Astrocyte (in vitro differentiated cells and primary cell): ENCODE data around the gene LRRK1. TPM values are rescaled to one million over a fixed set of nuclear protein-coding genes. Genes with fewer than 3 reads are reported as not detected.

ENCODE experiments used
- DNase-seq: peaks from one replicate; pipeline ENCODE4 v3.0.0-alpha.2; 2010; ENCODE audit warnings: low read depth
- FAIRE-seq: peaks from 2 replicates; lab custom pipeline; 2011; peaks lifted over from hg19 to GRCh38; lab: Jason Lieb, UNC
- H2AFZ ChIP-seq: 2 replicates; pipeline ENCODE4 v1.6.0; 2012; ENCODE audit warnings: low read depth, low read length, inconsistent platforms
- H3K27ac ChIP-seq: 2 replicates; pipeline ENCODE4 v1.5.1; 2011; ENCODE audit warnings: low read depth, low read length, inconsistent platforms
- H3K27me3 ChIP-seq: 2 replicates; pipeline ENCODE4 v1.6.0; 2011; ENCODE audit warnings: low read length, inconsistent platforms; ENCODE audit not compliant: insufficient read depth
- H3K36me3 ChIP-seq: 2 replicates; pipeline ENCODE4 v1.5.1; 2011; ENCODE audit warnings: low read length, inconsistent platforms; ENCODE audit not compliant: insufficient read depth
- H3K4me1 ChIP-seq: 2 replicates; pipeline ENCODE4 v1.5.1; 2011; ENCODE audit warnings: low read length, inconsistent platforms; ENCODE audit not compliant: insufficient read depth
- H3K4me2 ChIP-seq: 2 replicates; pipeline ENCODE4 v1.6.0; 2012; ENCODE audit warnings: low read length, inconsistent platforms
- H3K4me3 ChIP-seq: 2 replicates; pipeline ENCODE4 v1.5.1; 2011; ENCODE audit warnings: low read depth, mild to moderate bottlenecking, low read length, inconsistent platforms; ENCODE audit not compliant: insufficient read depth
- H3K79me2 ChIP-seq: 2 replicates; pipeline ENCODE4 v1.6.0; 2012; ENCODE audit warnings: mild to moderate bottlenecking, low read length, inconsistent platforms; ENCODE audit not compliant: insufficient read depth
- H3K9ac ChIP-seq: 2 replicates; pipeline ENCODE4 v1.6.0; 2012; ENCODE audit warnings: mild to moderate bottlenecking, low read length, inconsistent platforms
- H3K9me3 ChIP-seq: 2 replicates; pipeline ENCODE4 v1.5.1; 2012; ENCODE audit warnings: low read depth, mild to moderate bottlenecking, low read length, inconsistent platforms; ENCODE audit not compliant: insufficient read depth
- H4K20me1 ChIP-seq: 2 replicates; pipeline ENCODE4 v1.6.0; 2012; ENCODE audit warnings: low read length, inconsistent platforms; ENCODE audit not compliant: insufficient read depth
- H3K27ac Mint-ChIP-seq: one replicate; pipeline ENCODE4 v1.8.0; 2021; ENCODE audit warnings: mild to moderate bottlenecking, mixed read lengths; ENCODE audit not compliant: unreplicated experiment
- H3K27me3 Mint-ChIP-seq: one replicate; pipeline ENCODE4 v1.8.0; 2021; ENCODE audit warnings: low read depth, mixed read lengths; ENCODE audit not compliant: unreplicated experiment
- H3K36me3 Mint-ChIP-seq: one replicate; pipeline ENCODE4 v1.8.0; 2021; ENCODE audit warnings: low read depth, mixed read lengths; ENCODE audit not compliant: unreplicated experiment
- H3K4me1 Mint-ChIP-seq: one replicate; pipeline ENCODE4 v1.8.0; 2021; ENCODE audit warnings: low read depth, mixed read lengths; ENCODE audit not compliant: unreplicated experiment
- H3K4me3 Mint-ChIP-seq: one replicate; pipeline ENCODE4 v1.8.0; 2021; ENCODE audit warnings: mild to moderate bottlenecking, moderate library complexity, mixed read lengths; ENCODE audit not compliant: unreplicated experiment
- H3K9me3 Mint-ChIP-seq: one replicate; pipeline ENCODE4 v1.8.0; 2021; ENCODE audit warnings: mild to moderate bottlenecking, mixed read lengths; ENCODE audit not compliant: unreplicated experiment
- CTCF ChIP-seq: IDR thresholded peaks from 2 replicates; pipeline ENCODE4 v1.5.1; 2011; ENCODE audit warnings: low read depth, mild to moderate bottlenecking, inconsistent platforms, low read length, moderate library complexity; ENCODE audit not compliant: insufficient read depth
- EZH2 ChIP-seq: IDR thresholded peaks from 2 replicates; pipeline ENCODE4 v1.6.1; 2012; ENCODE audit warnings: mild to moderate bottlenecking, low read length, inconsistent platforms; ENCODE audit not compliant: insufficient read depth
- total RNA-seq: library from RNA; stranded (reverse); gene quantifications from 2 replicates; pipeline ENCODE4 v1.2.1, GENCODE V29; 2021

LRRK1 gene
- total RNA-seq, 1 donor from 2014 or later, result 0.41 TPM

GRCh38 chr15:101107101-101107500 lies 187.9 kb downstream of the LRRK1 start:
- Mint-ChIP-seq H3K9me3 (peaks cover 7% of the 10 kb centered on the region), H3K27me3 (peaks cover 6% of the 10 kb centered on the region), H3K27ac (no peak overlapping the region), H3K36me3 (no peaks in the 10 kb centered on the region), H3K4me3 (no peak overlapping the region), H3K4me1 (peaks cover 14% of the 10 kb centered on the region)
- no peaks in the 10 kb centered on the region for H3K27me3 ChIP-seq
- FAIRE-seq (no peak), DNase-seq (no peak)
- H3K4me2 ChIP-seq, result no peak overlapping the region
- TF ChIP-seq CTCF (no peak), EZH2 (no peak)
- H3K36me3 ChIP-seq, result no peaks in the 10 kb centered on the region
- no peak overlapping the region for H3K4me3 ChIP-seq
- no peaks in the 10 kb centered on the region for H3K79me2 ChIP-seq
- no peaks in the 10 kb centered on the region for H4K20me1 ChIP-seq
- H3K9me3 ChIP-seq, result no peaks in the 10 kb centered on the region
- no peak overlapping the region for H3K9ac ChIP-seq
- no peak overlapping the region for H3K27ac ChIP-seq
- H2AFZ ChIP-seq, result no peak overlapping the region
- peaks cover 13% of the 10 kb centered on the region for H3K4me1 ChIP-seq

DNA sequence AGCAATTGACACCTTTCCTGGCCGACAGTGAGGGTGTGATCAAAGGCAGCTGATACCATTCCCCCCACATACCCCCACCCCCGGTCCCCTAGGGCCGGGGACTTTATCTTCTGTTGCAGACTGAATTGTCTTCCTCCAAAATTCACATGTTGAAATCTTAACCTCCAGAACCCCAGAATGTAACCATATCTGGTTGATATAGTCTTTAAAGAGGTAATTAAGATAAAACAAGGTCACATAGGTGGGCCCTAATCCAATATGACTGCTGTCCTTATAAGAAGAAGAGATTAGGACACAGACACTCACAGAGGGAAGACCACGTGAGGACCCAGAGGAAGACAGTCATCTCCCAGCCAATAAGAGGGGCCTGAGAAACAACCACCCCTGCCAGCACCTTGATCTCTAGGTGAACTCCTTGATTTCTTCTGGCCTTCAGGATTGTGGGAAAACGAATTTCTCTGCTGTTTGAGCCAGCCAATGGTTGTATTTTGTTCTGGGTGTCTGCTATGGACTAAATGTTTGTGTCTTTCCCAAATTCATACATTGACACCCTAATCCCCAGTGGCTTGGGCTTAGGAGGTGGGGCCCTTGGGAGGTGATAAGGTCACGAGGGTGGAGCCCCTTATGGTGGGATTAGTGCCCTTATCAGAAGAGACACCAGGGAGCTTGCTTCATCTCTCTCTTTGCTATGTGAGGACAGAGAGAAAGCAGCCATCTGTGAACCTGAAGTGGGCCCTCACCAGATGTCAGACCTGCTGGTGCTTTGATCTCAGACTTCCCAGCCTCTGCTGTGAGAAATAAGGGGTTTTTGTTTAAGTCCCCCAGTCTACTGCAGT lies 188.7 kb downstream of the LRRK1 start:
- H3K9me3 Mint-ChIP-seq, result peaks cover 7% of the 10 kb centered on the region

More for the DNA sequence above, 188.7 kb downstream of the LRRK1 start:
- Mint-ChIP-seq H3K4me3 (no peak overlapping the region), H3K27ac (no peak overlapping the region), H3K4me1 (peaks cover 14% of the 10 kb centered on the region), H3K27me3 (peaks cover 6% of the 10 kb centered on the region), H3K36me3 (no peaks in the 10 kb centered on the region)
- Histone ChIP-seq H3K9ac (no peak overlapping the region), H2AFZ (no peak overlapping the region), H3K27ac (no peak overlapping the region), H3K79me2 (no peaks in the 10 kb centered on the region), H3K4me1 (peaks cover 13% of the 10 kb centered on the region), H4K20me1 (no peaks in the 10 kb centered on the region), H3K36me3 (no peaks in the 10 kb centered on the region), H3K9me3 (no peaks in the 10 kb centered on the region), H3K4me3 (no peak overlapping the region), H3K4me2 (no peak overlapping the region), H3K27me3 (no peaks in the 10 kb centered on the region)
- FAIRE-seq (no peak), DNase-seq (no peak)
- no peak for TF ChIP-seq CTCF
- no peak for TF ChIP-seq EZH2
